HCT116 (cell line): ENCODE data around the gene RGS7. TPM values are rescaled to one million over a fixed set of nuclear protein-coding genes. Genes with fewer than 3 reads are reported as not detected.

Source experiments
- ATAC-seq: fragments of 200-7000 bp; cut with Tn5 transposase; 2 replicates; pipeline ENCODE4 v1.9.1; 2020; ENCODE audit warnings: mild to moderate bottlenecking, moderate library complexity
- BruUV-seq: library from RNA; stranded (reverse); fragments of 400-500 nt; replicated peaks from 2 replicates; lab custom pipeline; 2021; lab: Mats Ljungman, UMichigan
- CTCF ChIA-PET: fragments of 300-600 bp; sonication (Branson Sonifier 250); formaldehyde crosslinking; loops from one replicate; lab custom pipeline; 2021; ENCODE audit warnings: antibody characterized with exemption; lab: Charles Lee
- POLR2A ChIA-PET: fragments of 300-600, 350-600 bp; sonication (Branson Sonifier 250); formaldehyde crosslinking; loops from one replicate; lab custom pipeline; 2021; ENCODE audit warnings: antibody characterized with exemption; lab: Charles Lee
- RAD21 ChIA-PET, 2 experiments: fragments of 300-600 bp; sonication (Branson Sonifier 250); formaldehyde crosslinking; loops; one replicate each; lab custom pipeline; 2023; ENCODE audit warnings: low total read pairs in 2 of 2; ENCODE audit not compliant: uncharacterized antibody in 2 of 2, unreplicated experiment in 2 of 2, low non-redundant PET in 1 of 2; lab: Charles Lee
- DNase-seq: peaks from one replicate; pipeline ENCODE4 v3.0.0-alpha.2; 2010; ENCODE audit warnings: low read depth, low spot score
- H2AFZ ChIP-seq: fragments of 200-600 bp; shearing (Covaris generic), sonication (generic); 2 replicates; pipeline ENCODE4 v1.6.1; 2017; ENCODE audit warnings: low read depth, mixed run types, mixed read lengths, antibody characterized with exemption, low read length; ENCODE audit not compliant: poor library complexity, severe bottlenecking
- H3K27ac ChIP-seq: 2 replicates; pipeline ENCODE4 v1.5.1; 2012; ENCODE audit warnings: low read depth, low read length
- H3K27me3 ChIP-seq: fragments of 200-600 bp; sonication (generic); 2 replicates; pipeline ENCODE4 v1.6.1; 2016; ENCODE audit warnings: mixed run types, low read length, mixed read lengths; ENCODE audit not compliant: insufficient read depth
- H3K36me3 ChIP-seq, 2 experiments: fragments of 200-500 bp in 1 of 2; fragments of 200-600 bp in 1 of 2; sonication (Bioruptor generic) in 1 of 2; sonication (generic) in 1 of 2; 2 replicates each; pipeline versions ENCODE4 v1.5.1 to v1.6.1; 2014 to 2016; ENCODE audit warnings: low read length in 2 of 2, inconsistent platforms in 1 of 2, mixed read lengths in 1 of 2, mixed run types in 1 of 2; ENCODE audit not compliant: insufficient read depth in 2 of 2, control insufficient read depth in 1 of 2
- H3K4me1 ChIP-seq, 2 experiments: fragments of 200-600 bp in 1 of 2; sonication (generic) in 1 of 2; 2 replicates each; pipeline versions ENCODE4 v1.5.1 to v1.6.1; 2012 to 2017; ENCODE audit warnings: low read length in 2 of 2, inconsistent platforms in 1 of 2, mild to moderate bottlenecking in 1 of 2, mixed read lengths in 1 of 2, mixed run types in 1 of 2, moderate library complexity in 1 of 2; ENCODE audit not compliant: insufficient read depth in 2 of 2, control insufficient read depth in 1 of 2
- H3K4me2 ChIP-seq: fragments of 200-600 bp; sonication (generic); 2 replicates; pipeline ENCODE4 v1.6.1; 2017; ENCODE audit warnings: mixed run types, low read length, mixed read lengths
- H3K4me3 ChIP-seq, 2 experiments: fragments of 200-600 bp in 1 of 2; sonication (generic) in 1 of 2; replicated peaks in 1 of 2; 2 replicates each; pipeline ENCODE4 v1.5.1; 2011 to 2016; ENCODE audit warnings: low read length in 2 of 2, control low read depth in 1 of 2, low read depth in 1 of 2, mild to moderate bottlenecking in 1 of 2, mixed read lengths in 1 of 2, mixed run types in 1 of 2
- H3K79me2 ChIP-seq: fragments of 200-600 bp; sonication (generic); 2 replicates; pipeline ENCODE4 v1.6.1; 2017; ENCODE audit warnings: mild to moderate bottlenecking, mixed run types, low read length, moderate library complexity, mixed read lengths; ENCODE audit not compliant: insufficient read depth
- H3K9ac ChIP-seq: fragments of 200-600 bp; sonication (generic); 2 replicates; pipeline ENCODE4 v1.6.1; 2016; ENCODE audit warnings: low read length, mixed read lengths
- H3K9me2 ChIP-seq: fragments of 200-600 bp; sonication (generic), shearing (Covaris generic); 2 replicates; pipeline ENCODE4 v1.6.1; 2017; ENCODE audit warnings: mixed run types, mild to moderate bottlenecking, moderate library complexity; ENCODE audit not compliant: insufficient read depth
- H3K9me3 ChIP-seq, 2 experiments: fragments of 200-500 bp in 1 of 2; fragments of 200-600 bp in 1 of 2; sonication (Bioruptor generic) in 1 of 2; sonication (generic) in 1 of 2; 2 replicates each; pipeline ENCODE4 v1.6.1; 2014 to 2017; ENCODE audit warnings: low read length in 2 of 2, mixed read lengths in 2 of 2, inconsistent platforms in 1 of 2, low read depth in 1 of 2, mild to moderate bottlenecking in 1 of 2, mixed run types in 1 of 2, moderate library complexity in 1 of 2; ENCODE audit not compliant: control insufficient read depth in 1 of 2, insufficient read depth in 1 of 2
- H4K20me1 ChIP-seq: fragments of 200-600 bp; sonication (generic), shearing (Covaris generic); 2 replicates; pipeline ENCODE4 v1.6.1; 2017; ENCODE audit warnings: mixed run types, mild to moderate bottlenecking, moderate library complexity; ENCODE audit not compliant: insufficient read depth
- CBX3 ChIP-seq: IDR thresholded peaks from 2 replicates; pipeline ENCODE4 v1.6.1; 2012; ENCODE audit warnings: low read depth
- CEBPB ChIP-seq: IDR thresholded peaks from 2 replicates; pipeline ENCODE4 v1.6.1; 2012; ENCODE audit warnings: low read depth
- CTCF ChIP-seq, 3 experiments: fragments of 200-600 bp in 1 of 3; sonication (generic) in 1 of 3; IDR thresholded peaks in 2 of 3; conservative IDR thresholded peaks in 1 of 3; 2 replicates each; pipeline ENCODE4 v1.5.1; 2012 to 2017; ENCODE audit warnings: low read depth in 2 of 3, low read length in 2 of 3, antibody characterized with exemption in 1 of 3, borderline replicate concordance in 1 of 3, control low read depth in 1 of 3, mild to moderate bottlenecking in 1 of 3, mixed read lengths in 1 of 3, mixed run types in 1 of 3, moderate library complexity in 1 of 3; ENCODE audit not compliant: insufficient read depth in 1 of 3
- ELF1 ChIP-seq: IDR thresholded peaks from 2 replicates; pipeline ENCODE4 v1.6.1; 2012; ENCODE audit warnings: low read depth, borderline replicate concordance
- MAX ChIP-seq: IDR thresholded peaks from 2 replicates; pipeline ENCODE4 v1.6.1; 2012
- RAD21 ChIP-seq: IDR thresholded peaks from 2 replicates; pipeline ENCODE4 v1.6.1; 2012; ENCODE audit warnings: low read depth, mild to moderate bottlenecking
- REST ChIP-seq: IDR thresholded peaks from 2 replicates; pipeline ENCODE4 v1.6.1; 2012; ENCODE audit warnings: low read depth
- SIN3A ChIP-seq: IDR thresholded peaks from 2 replicates; pipeline ENCODE4 v1.6.1; 2012; ENCODE audit warnings: low read depth
- SRF ChIP-seq: IDR thresholded peaks from 2 replicates; pipeline ENCODE4 v1.6.1; 2012; ENCODE audit warnings: low read depth
- TCF7L2 ChIP-seq: IDR thresholded peaks from 2 replicates; pipeline ENCODE4 v1.7.0; 2011; ENCODE audit warnings: borderline replicate concordance, inconsistent platforms; ENCODE audit not compliant: insufficient read depth, insufficient read length; ENCODE audit errors: extremely low read depth
- YY1 ChIP-seq: IDR thresholded peaks from 2 replicates; pipeline ENCODE4 v1.6.1; 2011; ENCODE audit warnings: low read length, low read depth, moderate library complexity, mild to moderate bottlenecking; ENCODE audit not compliant: insufficient replicate concordance; ENCODE audit errors: extremely low read depth
- ZFX ChIP-seq: fragments of 450-650 bp; IDR thresholded peaks from 2 replicates; pipeline ENCODE4 v1.6.1; 2017
- intact Hi-C: fragments of 100-400 bp; cut with micrococcal nuclease; formaldehyde crosslinking; loops from 2 replicates; pipeline ENCODE4 v1.10.0; 2022
- total RNA-seq: library from RNA; stranded (reverse); gene quantifications from one replicate; pipeline ENCODE4 v1.2.1, GENCODE V29; 2021; ENCODE audit not compliant: unreplicated experiment

RGS7 gene
- total RNA-seq, 1 experiment from 2014 or later = not detected

- Histone ChIP-seq H2AFZ (no peak overlapping the region), H3K9ac (no peak overlapping the region), H3K36me3 (no peaks in the 10 kb centered on the region), H3K27me3 (no peaks in the 10 kb centered on the region), H3K4me1 (no peaks in the 10 kb centered on the region), H3K79me2 (no peaks in the 10 kb centered on the region), H3K27ac (no peak overlapping the region), H3K9me2 (no peaks in the 10 kb centered on the region), H3K4me2 (no peak overlapping the region), H4K20me1 (no peaks in the 10 kb centered on the region), H3K4me3 (no peak overlapping the region), H3K9me3 (no peaks in the 10 kb centered on the region; a peak in 2 of 4 replicates)
- POLR2A ChIA-PET = no interaction called here
- no peak for DNase-seq
- BruUV-seq = no TSS peak
- CTCF ChIA-PET = no interaction called here
- ATAC-seq = no peak
- intact Hi-C loops = no loop called here
- RAD21 ChIA-PET = no interaction called here
- TF ChIP-seq SRF = no peak
- no peak for TF ChIP-seq CTCF (IDR thresholded peaks at IDR 0.05 in 2 of 3, conservative IDR thresholded peaks at IDR 0.05 in 1 of 3; ENCODE audit: borderline replicate concordance in 1 of 3, insufficient read depth in 1 of 3, low read depth in 2 of 3, low read length in 2 of 3)
- no peak for TF ChIP-seq ELF1
- no peak for TF ChIP-seq YY1
- no peak for TF ChIP-seq RAD21
- TF ChIP-seq TCF7L2 = no peak
- TF ChIP-seq CBX3 = no peak
- no peak for TF ChIP-seq REST
- no peak for TF ChIP-seq CEBPB
- TF ChIP-seq SIN3A = no peak
- no peak for TF ChIP-seq ZFX
- no peak for TF ChIP-seq MAX
These were observed 127.8 kb downstream of the RGS7 start for GRCh38 chr1:241229216-241229615.
